ENCODE data around the gene FILIP1L. TPM values are rescaled to one million over a fixed set of nuclear protein-coding genes. Genes with fewer than 3 reads are reported as not detected.

Gene FILIP1L
- total RNA-seq, 2 donors from 2014 or later, result 97.0 to 112 TPM

- Histone ChIP-seq H3K4me1 (peaks cover 0 to 52% of the 10 kb centered on the region in 2 donors), H3K27ac (peak overlapping the region; percentile 48 to 58), H3K36me3 (no peaks in the 10 kb centered on the region), H3K27me3 (no peaks in the 10 kb centered on the region), H3K9me3 (no peaks in the 10 kb centered on the region), H3K4me3 (no peak overlapping the region)
- DNase-seq (ENCODE audit: low spot score), result no peak
- TF ChIP-seq, protein P1, sequence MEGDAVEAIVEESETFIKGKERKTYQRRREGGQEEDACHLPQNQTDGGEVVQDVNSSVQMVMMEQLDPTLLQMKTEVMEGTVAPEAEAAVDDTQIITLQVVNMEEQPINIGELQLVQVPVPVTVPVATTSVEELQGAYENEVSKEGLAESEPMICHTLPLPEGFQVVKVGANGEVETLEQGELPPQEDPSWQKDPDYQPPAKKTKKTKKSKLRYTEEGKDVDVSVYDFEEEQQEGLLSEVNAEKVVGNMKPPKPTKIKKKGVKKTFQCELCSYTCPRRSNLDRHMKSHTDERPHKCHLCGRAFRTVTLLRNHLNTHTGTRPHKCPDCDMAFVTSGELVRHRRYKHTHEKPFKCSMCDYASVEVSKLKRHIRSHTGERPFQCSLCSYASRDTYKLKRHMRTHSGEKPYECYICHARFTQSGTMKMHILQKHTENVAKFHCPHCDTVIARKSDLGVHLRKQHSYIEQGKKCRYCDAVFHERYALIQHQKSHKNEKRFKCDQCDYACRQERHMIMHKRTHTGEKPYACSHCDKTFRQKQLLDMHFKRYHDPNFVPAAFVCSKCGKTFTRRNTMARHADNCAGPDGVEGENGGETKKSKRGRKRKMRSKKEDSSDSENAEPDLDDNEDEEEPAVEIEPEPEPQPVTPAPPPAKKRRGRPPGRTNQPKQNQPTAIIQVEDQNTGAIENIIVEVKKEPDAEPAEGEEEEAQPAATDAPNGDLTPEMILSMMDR (IDR thresholded peaks at IDR 0.05), result no peak
These were observed 175.9 kb downstream of the FILIP1L start for GRCh38 chr3:99938270-99938911.

DNA sequence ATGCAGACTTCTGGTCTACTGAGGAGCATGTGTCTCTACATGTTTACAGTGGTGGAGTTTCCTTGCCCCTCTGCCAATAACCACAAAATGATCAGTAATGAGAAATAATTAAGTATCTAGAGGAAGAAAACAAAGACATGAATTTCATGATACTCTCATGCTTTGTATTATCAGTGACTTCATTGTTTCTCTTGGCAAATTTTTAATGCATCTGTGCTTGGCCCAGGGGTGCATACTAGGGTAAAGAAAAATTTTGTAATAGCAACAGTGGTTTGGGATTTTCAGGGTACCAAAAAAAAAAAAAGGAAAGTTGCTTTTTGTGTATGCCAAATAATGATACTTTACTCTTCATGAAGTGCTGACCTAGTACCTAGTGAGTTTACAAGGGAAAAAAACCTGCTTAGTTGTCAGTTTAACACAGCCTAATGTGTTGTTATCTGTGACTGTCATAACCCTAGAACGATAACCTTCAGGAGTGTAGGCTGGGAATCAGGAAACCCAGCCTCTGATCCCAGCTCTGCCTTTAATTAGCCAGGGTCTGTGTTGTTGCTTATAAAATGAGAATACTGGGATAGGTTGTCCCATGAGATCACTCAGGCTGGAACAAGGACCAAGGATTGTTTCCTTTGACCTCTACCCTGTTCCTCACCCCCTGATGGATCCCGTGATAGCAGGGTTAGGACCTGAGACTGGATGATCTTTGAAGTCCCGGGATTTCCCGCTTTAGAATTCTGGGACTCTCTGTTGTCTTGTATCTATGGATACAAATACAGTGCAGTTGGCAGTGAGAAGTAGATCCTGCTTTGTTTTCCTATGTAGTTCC, 179.1 kb downstream of the FILIP1L start:
- Histone ChIP-seq H3K27me3 (no peaks in the 10 kb centered on the region), H3K9me3 (no peaks in the 10 kb centered on the region), H3K4me3 (no peak overlapping the region), H3K36me3 (no peaks in the 10 kb centered on the region), H3K4me1 (peaks cover 0 to 55% of the 10 kb centered on the region in 2 donors), H3K27ac (peak overlapping the region; percentile 60 to 69)
- TF ChIP-seq, protein P1 (IDR thresholded peaks at IDR 0.05), result no peak
- DNase-seq (ENCODE audit: low spot score), result no peak

DNA sequence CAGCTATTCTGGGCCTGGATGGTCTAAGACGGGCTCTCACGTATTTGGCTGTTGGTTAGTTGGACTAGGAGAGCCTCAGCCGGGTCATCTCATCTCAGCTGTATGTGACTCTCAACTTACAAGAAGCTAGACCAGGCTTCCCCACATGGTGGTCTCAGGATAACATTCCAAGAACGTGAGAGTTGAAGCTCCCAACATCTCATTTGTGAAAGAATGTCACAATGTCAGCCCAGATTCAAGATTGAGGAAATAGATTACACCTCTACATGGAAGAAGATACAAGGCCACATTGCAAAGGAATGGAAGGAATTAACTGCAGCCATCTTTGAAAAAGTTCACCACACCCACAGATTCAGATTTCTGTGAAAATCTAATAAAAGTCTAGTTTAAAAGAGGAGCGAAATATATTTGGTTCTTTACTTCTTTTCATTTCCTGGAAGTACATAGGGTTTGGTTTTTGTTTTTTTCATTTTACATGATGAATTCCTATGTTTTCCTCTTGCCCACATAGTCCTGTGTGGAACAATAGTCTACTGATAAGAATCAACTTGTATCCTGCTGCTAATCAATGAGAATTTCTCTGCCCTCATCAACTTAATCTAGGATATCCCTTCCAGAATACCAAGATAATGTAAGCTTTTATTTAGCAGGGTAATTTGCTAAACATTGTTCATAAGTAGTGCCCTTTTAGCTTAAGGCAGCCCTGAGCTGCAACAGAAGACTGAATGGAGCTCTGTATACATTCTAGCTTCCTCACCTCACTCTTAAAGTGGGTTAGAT, 180.1 kb downstream of the FILIP1L start:
- Histone ChIP-seq H3K9me3 (no peaks in the 10 kb centered on the region), H3K27me3 (no peaks in the 10 kb centered on the region), H3K27ac (no peak overlapping the region), H3K4me3 (no peak overlapping the region), H3K4me1 (peaks cover 0 to 55% of the 10 kb centered on the region in 2 donors), H3K36me3 (no peaks in the 10 kb centered on the region)
- TF ChIP-seq, protein P1 (IDR thresholded peaks at IDR 0.05), result no peak
- no peak for DNase-seq (ENCODE audit: low spot score)

DNA sequence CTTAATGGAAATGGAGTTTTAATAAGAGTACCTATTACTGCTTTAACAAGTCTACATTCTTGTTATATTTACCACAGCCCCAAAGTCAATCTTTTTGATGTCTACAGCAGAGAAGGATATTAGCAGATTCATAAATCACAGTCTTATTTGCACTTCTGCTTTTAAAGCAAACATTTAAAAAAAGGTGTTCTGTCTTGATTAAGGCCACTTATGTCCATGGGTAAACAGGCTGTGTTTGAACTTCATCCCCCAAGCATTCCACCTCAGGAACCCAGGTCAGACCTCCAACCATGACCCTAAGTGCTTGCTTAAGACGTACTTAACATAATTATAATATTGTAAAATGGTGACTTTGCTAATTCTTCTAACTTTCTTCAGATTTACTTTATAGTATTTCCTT, 183.2 kb downstream of the FILIP1L start:
- TF ChIP-seq, protein P1 (IDR thresholded peaks at IDR 0.05), result no peak

GRCh38 chr3:99929745-99930139, 184.6 kb downstream of the FILIP1L start:
- no peak for DNase-seq (ENCODE audit: low spot score)
- Histone ChIP-seq H3K36me3 (no peaks in the 10 kb centered on the region), H3K4me1 (peaks cover 0 to 50% of the 10 kb centered on the region in 2 donors), H3K27me3 (no peaks in the 10 kb centered on the region), H3K4me3 (no peak overlapping the region), H3K9me3 (no peaks in the 10 kb centered on the region), H3K27ac (peak overlapping the region; percentile 53 to 77)
- TF ChIP-seq, protein P1 (IDR thresholded peaks at IDR 0.05), result no peak

More for the DNA sequence above, 183.2 kb downstream of the FILIP1L start:
- DNase-seq (ENCODE audit: low spot score), result no peak
- H3K4me3 ChIP-seq, result no peak overlapping the region
- H3K4me1 ChIP-seq, result peaks cover 0 to 52% of the 10 kb centered on the region in 2 donors
- H3K36me3 ChIP-seq, result no peaks in the 10 kb centered on the region
- H3K27ac ChIP-seq, result peak overlapping the region; percentile 53 to 77
- H3K9me3 ChIP-seq, result no peaks in the 10 kb centered on the region
- H3K27me3 ChIP-seq, result no peaks in the 10 kb centered on the region

Data from right atrium auricular region (tissue), 2 donors.